HepG2 (cell line): Measurements from ENCODE around the gene RBM12. TPM values are rescaled to one million over a fixed set of nuclear protein-coding genes. Genes with fewer than 3 reads are reported as not detected.

Experiments used
- ATAC-seq: fragments of 200-7000 bp; cut with Tn5 transposase; 3 replicates; pipeline ENCODE4 v1.9.1; 2020; ENCODE audit warnings: mild to moderate bottlenecking, moderate library complexity
- BruUV-seq: library from RNA; stranded (reverse); fragments of 400-500 nt; replicated peaks from 2 replicates; lab custom pipeline; 2021; lab: Mats Ljungman, UMichigan
- CTCF ChIA-PET: fragments of 300-600 bp; formaldehyde crosslinking; extraction: SDS; loops from one replicate; lab custom pipeline; 2021; ENCODE audit warnings: low total read pairs, inconsistent platforms, low intra/inter-chr PET ratio; lab: Yijun Ruan, JAX
- POLR2A ChIA-PET: fragments of 350-600 bp; sonication (Branson Sonifier 250); formaldehyde crosslinking; loops from one replicate; lab custom pipeline; 2020; ENCODE audit warnings: antibody characterized with exemption, inconsistent platforms; lab: Yijun Ruan, JAX
- DNase-seq: peaks from one replicate; pipeline ENCODE4 v3.0.0-alpha.2; 2015; ENCODE audit warnings: low spot score
- FAIRE-seq: peaks from 3 replicates; lab custom pipeline; 2011; peaks lifted over from hg19 to GRCh38; lab: Jason Lieb, UNC
- H2AFZ ChIP-seq: one replicate; pipeline ENCODE4 v1.6.1; 2011; ENCODE audit warnings: low read length, inconsistent platforms
- H3K27ac ChIP-seq: fragments of 300-600 bp; 3 replicates; pipeline ENCODE4 v1.8.0; 2011; ENCODE audit warnings: mixed run types, mild to moderate bottlenecking, mixed read lengths, low read length, inconsistent platforms; ENCODE audit not compliant: insufficient read depth; ENCODE audit errors: extremely low read length
- H3K27me3 ChIP-seq, 2 experiments: fragments of 200-600 bp in 1 of 2; 2 replicates in 1 of 2; 3 replicates in 1 of 2; pipeline versions ENCODE4 v1.6.0 to v1.8.0; 2011; ENCODE audit warnings: low read length in 2 of 2, mild to moderate bottlenecking in 2 of 2, moderate library complexity in 2 of 2, inconsistent platforms in 1 of 2; ENCODE audit not compliant: insufficient read depth in 2 of 2, control insufficient read depth in 1 of 2
- H3K36me3 ChIP-seq, 2 experiments: fragments of 200-600 bp in 1 of 2; replicated peaks in 1 of 2; 2 replicates in 1 of 2; 3 replicates in 1 of 2; pipeline versions ENCODE4 v1.5.1 to v1.8.0; 2011; ENCODE audit warnings: low read length in 2 of 2, inconsistent platforms in 1 of 2; ENCODE audit not compliant: insufficient read depth in 2 of 2, control insufficient read depth in 1 of 2
- H3K4me1 ChIP-seq: 2 replicates; pipeline ENCODE4 v1.5.1; 2012; ENCODE audit warnings: low read length, inconsistent platforms; ENCODE audit not compliant: insufficient read depth
- H3K4me2 ChIP-seq: 2 replicates; pipeline ENCODE4 v1.6.0; 2011; ENCODE audit warnings: low read depth, low read length, inconsistent platforms
- H3K4me3 ChIP-seq, 3 experiments: fragments of 200-600 bp in 1 of 3; sonication (generic), shearing (Covaris generic) in 1 of 3; replicated peaks in 1 of 3; 2 replicates each; pipeline ENCODE4 v1.5.1; 2011 to 2016; ENCODE audit warnings: low read length in 3 of 3, inconsistent platforms in 2 of 3, low read depth in 2 of 3, mild to moderate bottlenecking in 2 of 3, control low read depth in 1 of 3, mixed read lengths in 1 of 3; ENCODE audit not compliant: insufficient read depth in 1 of 3
- H3K79me2 ChIP-seq: one replicate; pipeline ENCODE4 v1.6.1; 2011; ENCODE audit warnings: low read length, inconsistent platforms; ENCODE audit not compliant: insufficient read depth
- H3K9ac ChIP-seq: 2 replicates; pipeline ENCODE4 v1.6.0; 2011; ENCODE audit warnings: mild to moderate bottlenecking, low read depth, low read length, inconsistent platforms; ENCODE audit not compliant: insufficient read depth
- H3K9me3 ChIP-seq: 2 replicates; pipeline ENCODE4 v1.5.1; 2012; ENCODE audit warnings: mild to moderate bottlenecking, low read length
- H4K20me1 ChIP-seq: 2 replicates; pipeline ENCODE4 v1.6.0; 2011; ENCODE audit warnings: inconsistent platforms, mild to moderate bottlenecking, low read length, moderate library complexity; ENCODE audit not compliant: insufficient read depth
- ADNP ChIP-seq: sonication (generic); formaldehyde crosslinking; IDR thresholded peaks from 2 replicates; pipeline ENCODE4 v1.4.0; 2020; ENCODE audit warnings: missing genetic modification reagents
- BRD4 ChIP-seq: sonication (generic); formaldehyde crosslinking; IDR thresholded peaks from 2 replicates; pipeline ENCODE4 v1.4.0; 2020; ENCODE audit warnings: missing genetic modification reagents
- CBFB ChIP-seq: sonication (generic); formaldehyde crosslinking; IDR thresholded peaks from 2 replicates; pipeline ENCODE4 v1.4.0; 2020; ENCODE audit warnings: missing genetic modification reagents
- CCDC6 ChIP-seq: sonication (generic); formaldehyde crosslinking; IDR thresholded peaks from 2 replicates; pipeline ENCODE4 v1.8.1; 2022; ENCODE audit warnings: mild to moderate bottlenecking, missing genetic modification reagents, moderate library complexity
- FIP1L1 ChIP-seq: fragments of 200-400 bp; formaldehyde crosslinking; IDR thresholded peaks from 2 replicates; pipeline ENCODE4 v1.6.1; 2018; ENCODE audit warnings: low read depth, mild to moderate bottlenecking, low read length, moderate library complexity, borderline replicate concordance; ENCODE audit not compliant: insufficient read depth
- GZF1 ChIP-seq: sonication (generic); formaldehyde crosslinking; IDR thresholded peaks from 2 replicates; pipeline ENCODE4 v1.5.1; 2020; ENCODE audit warnings: mild to moderate bottlenecking, missing genetic modification reagents
- HIVEP1 ChIP-seq: sonication (generic); formaldehyde crosslinking; IDR thresholded peaks from 2 replicates; pipeline ENCODE4 v1.4.0; 2020; ENCODE audit warnings: mild to moderate bottlenecking, missing genetic modification reagents
- LCORL ChIP-seq, 2 experiments: fragments of 450-650 bp in 1 of 2; sonication (generic) in 1 of 2; formaldehyde crosslinking in 1 of 2; IDR thresholded peaks; 2 replicates each; pipeline versions ENCODE4 v1.5.0 to v1.6.1; 2017 to 2020; ENCODE audit warnings: antibody characterized with exemption in 1 of 2, missing genetic modification reagents in 1 of 2
- MAFK ChIP-seq, 2 experiments: IDR thresholded peaks in 1 of 2; conservative IDR thresholded peaks in 1 of 2; 2 replicates each; pipeline ENCODE4 v1.6.1; 2011; ENCODE audit warnings: improper control_type of control experiment in 2 of 2, low read length in 2 of 2
- PHF20 ChIP-seq: sonication (generic); formaldehyde crosslinking; IDR thresholded peaks from 2 replicates; pipeline ENCODE4 v1.5.0; 2020; ENCODE audit warnings: mild to moderate bottlenecking, missing genetic modification reagents
- PTBP1 ChIP-seq: fragments of 200-400 bp; formaldehyde crosslinking; IDR thresholded peaks from 2 replicates; pipeline ENCODE4 v1.6.1; 2018; ENCODE audit warnings: low read length, low read depth; ENCODE audit not compliant: poor library complexity, severe bottlenecking
- SAFB2 ChIP-seq: sonication (generic); formaldehyde crosslinking; IDR thresholded peaks from 2 replicates; pipeline ENCODE4 v1.5.1; 2020; ENCODE audit warnings: missing genetic modification reagents, low read depth, mild to moderate bottlenecking, borderline replicate concordance
- TEAD3 ChIP-seq: optimal IDR thresholded peaks from 2 replicates; pipeline ENCODE3; 2016; ENCODE audit warnings: borderline replicate concordance
- WIZ ChIP-seq: sonication (generic); formaldehyde crosslinking; IDR thresholded peaks from 2 replicates; pipeline ENCODE4 v1.5.1; 2020; ENCODE audit warnings: mild to moderate bottlenecking, missing genetic modification reagents
- ZKSCAN1 ChIP-seq: fragments of 150-350 bp; IDR thresholded peaks from 2 replicates; pipeline ENCODE4 v1.6.1; 2014; ENCODE audit warnings: low read length
- ZNF12 ChIP-seq: sonication (generic); formaldehyde crosslinking; IDR thresholded peaks from 2 replicates; pipeline ENCODE4 v1.5.0; 2020; ENCODE audit warnings: missing genetic modification reagents
- ZNF251 ChIP-seq: sonication (generic); formaldehyde crosslinking; IDR thresholded peaks from 2 replicates; pipeline ENCODE4 v1.9.0; 2021; ENCODE audit warnings: mild to moderate bottlenecking, missing genetic modification reagents
- ZNF337 ChIP-seq: sonication (generic); formaldehyde crosslinking; IDR thresholded peaks from 2 replicates; pipeline ENCODE4 v1.5.1; 2020; ENCODE audit warnings: missing genetic modification reagents, low read depth, mild to moderate bottlenecking, borderline replicate concordance
- ZNF33B ChIP-seq: sonication (generic); formaldehyde crosslinking; IDR thresholded peaks from 2 replicates; pipeline ENCODE4 v1.5.1; 2020; ENCODE audit warnings: mild to moderate bottlenecking, missing genetic modification reagents
- ZNF547 ChIP-seq: sonication (generic); formaldehyde crosslinking; IDR thresholded peaks from 2 replicates; pipeline ENCODE4 v1.5.1; 2020; ENCODE audit warnings: mild to moderate bottlenecking, missing genetic modification reagents
- WGBS: methylation state at CpG from one replicate; pipeline ENCODE4 v1.1.6; 2017; ENCODE audit warnings: low lambda C conversion rate; 5-methylcytosine and 5-hydroxymethylcytosine counted together
- in situ Hi-C: cut with HindIII; loops from 2 replicates; pipeline ENCODE4 v1.10.0; 2017; ENCODE audit warnings: low pct_unique_long_range_greater_than_20kb; ENCODE audit not compliant: extremely low pct_ligation_motif_present
- intact Hi-C: fragments of 100-400 bp; cut with micrococcal nuclease; formaldehyde crosslinking; loops from one replicate; pipeline ENCODE4 v1.10.0; 2022; ENCODE audit not compliant: unreplicated experiment
- polyA plus RNA-seq, 8 experiments: library from polyadenylated mRNA; depleted of rRNA in 3 of 8; stranded (reverse) in 7 of 8; unstranded in 1 of 8; fragments of >200 nt; fragmentation: Illumina TruSeq in 4 of 8; extraction: Trizol in 4 of 8; gene quantifications; 2 replicates each; pipeline versions ENCODE4 v1.2.1 to v1.2.3, GENCODE V29; 2011 to 2016; ENCODE audit warnings: low read depth in 4 of 8, missing spikeins in 1 of 8, mixed read lengths in 1 of 8; ENCODE audit not compliant: insufficient read depth in 1 of 8
- total RNA-seq, 5 experiments: library from RNA; depleted of rRNA; stranded (reverse); fragments of >200 nt; fragmentation: Illumina TruSeq; extraction: Trizol; gene quantifications; 2 replicates each; pipeline ENCODE4 v1.2.3, GENCODE V29; 2016; ENCODE audit warnings: low read depth in 1 of 5
- TF ChIP-seq, protein P1 (sequence below): IDR thresholded peaks from 2 replicates; pipeline ENCODE4 v1.6.1; 2016; ENCODE audit warnings: missing compliant biosample characterization, missing genetic modification reagents, borderline replicate concordance

The RBM12 gene
- total and polyA plus RNA-seq, 2 of the 13 experiments (the other 11 are each of a cell fraction or from before 2014, with no cell fraction given), result 97.9 to 104 TPM

DNA sequence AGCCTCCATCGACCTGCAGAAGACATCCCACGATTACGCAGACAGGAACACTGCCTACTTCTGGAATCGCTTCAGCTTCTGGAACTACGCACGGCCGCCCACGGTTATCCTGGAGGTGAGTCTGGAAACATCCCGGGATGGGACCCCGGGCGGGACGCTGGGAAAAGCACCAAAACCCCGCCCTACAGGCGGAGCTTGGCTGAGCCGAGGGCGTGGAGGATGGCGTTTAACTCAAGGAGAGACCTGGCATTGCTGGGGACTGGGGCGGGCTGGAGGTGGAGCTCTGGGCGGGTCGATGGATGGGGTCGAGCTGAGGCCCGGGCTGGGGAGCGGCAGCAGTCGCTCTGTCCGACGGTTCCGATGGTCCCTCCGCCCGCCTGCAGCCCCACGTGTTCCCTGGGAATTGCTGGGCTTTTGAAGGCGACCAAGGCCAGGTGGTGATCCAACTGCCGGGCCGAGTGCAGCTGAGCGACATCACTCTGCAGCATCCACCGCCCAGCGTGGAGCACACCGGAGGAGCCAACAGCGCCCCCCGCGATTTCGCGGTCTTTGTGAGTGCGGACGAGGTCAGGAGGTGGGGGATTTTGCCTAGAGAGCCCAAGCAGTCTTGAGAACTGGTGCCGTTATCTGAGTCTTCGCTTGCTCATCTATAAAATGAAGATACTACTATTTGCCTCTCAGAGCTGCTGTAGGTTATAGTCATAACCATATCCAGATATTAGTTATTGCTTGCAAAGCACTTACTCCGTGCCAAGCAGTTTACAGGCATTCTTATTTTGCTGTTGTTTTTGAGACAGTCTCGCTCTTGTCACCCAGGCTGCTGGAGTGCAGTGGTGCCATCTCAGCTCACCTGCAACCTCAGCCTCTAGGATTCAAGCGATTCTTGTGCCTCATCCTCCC lies 45.3 kb downstream of the RBM12 start:
- Histone ChIP-seq H3K36me3 (peaks cover 5 to 14% of the 10 kb centered on the region in 2 experiments), H3K4me3 (peak overlapping the region; percentile 59 to 96 (median 67)), H3K27ac (peak overlapping the region; percentile 0), H3K27me3 (peaks cover 0 to 7% of the 10 kb centered on the region in 2 experiments; a peak in 1 of 5 replicates), H4K20me1 (no peaks in the 10 kb centered on the region; the same call in 1 of the 2 replicates), H3K4me1 (peaks cover 26% of the 10 kb centered on the region), H3K79me2 (peaks cover 15% of the 10 kb centered on the region), H3K4me2 (peak overlapping the region; percentile 97), H3K9me3 (no peaks in the 10 kb centered on the region), H3K9ac (peak overlapping the region; percentile 85; the same call in 1 of the 2 replicates), H2AFZ (no peak overlapping the region)
- intact Hi-C loops (loop anchor here (5.0 kb wide), 3 partner anchors 52 to 123 kb away; partner anchors contain the start of genes ERGIC3 and RBM39), in situ Hi-C loops (loop anchor here (5.0 kb wide), 1 partner anchor 43 kb away; the partner anchor contains the start of genes CPNE1 and RBM12)
- ChIA-PET CTCF (interaction anchor here (0.8 kb wide), 1 partner anchor 51 kb away, joined by 4 read pairs; no protein-coding TSS in a partner anchor), POLR2A (interaction anchor here (0.6 to 6.7 kb wide), 26 partner anchors 11 to 335 kb away, joined by 3 to 152 read pairs (median 4); partner anchors contain the start of genes CEP250, CPNE1, EIF6 and ERGIC3)
- 9% methylated on average over 46 of the region's 49 CpGs for WGBS
- FAIRE-seq (peak; percentile 81), ATAC-seq (peak; percentile 69), DNase-seq (peak; percentile 94)
- no TSS peak for BruUV-seq
- TF ChIP-seq, protein P1, sequence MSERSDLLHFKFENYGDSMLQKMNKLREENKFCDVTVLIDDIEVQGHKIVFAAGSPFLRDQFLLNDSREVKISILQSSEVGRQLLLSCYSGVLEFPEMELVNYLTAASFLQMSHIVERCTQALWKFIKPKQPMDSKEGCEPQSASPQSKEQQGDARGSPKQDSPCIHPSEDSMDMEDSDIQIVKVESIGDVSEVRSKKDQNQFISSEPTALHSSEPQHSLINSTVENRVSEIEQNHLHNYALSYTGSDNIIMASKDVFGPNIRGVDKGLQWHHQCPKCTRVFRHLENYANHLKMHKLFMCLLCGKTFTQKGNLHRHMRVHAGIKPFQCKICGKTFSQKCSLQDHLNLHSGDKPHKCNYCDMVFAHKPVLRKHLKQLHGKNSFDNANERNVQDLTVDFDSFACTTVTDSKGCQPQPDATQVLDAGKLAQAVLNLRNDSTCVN, result peak; percentile 84
- TF ChIP-seq ZNF547 (CRISPR knock-in tag) (peak; percentile 97), LCORL (IDR thresholded peaks at IDR 0.05) (no peak), LCORL (CRISPR knock-in tag; IDR thresholded peaks at IDR 0.05) (peak; percentile 96), TEAD3 (CRISPR knock-in tag) (peak; percentile 70), ZNF12 (CRISPR knock-in tag) (0 out of 2 replicates have a peak, but pooled peaks have one; percentile 17), CCDC6 (peak; percentile 98), PHF20 (CRISPR knock-in tag) (peak; percentile 64; the same call in 1 of the 2 replicates), WIZ (CRISPR knock-in tag) (peak; percentile 90; the same call in 1 of the 2 replicates), ZNF251 (CRISPR knock-in tag) (peak; percentile 70; the same call in 1 of the 2 replicates), BRD4 (CRISPR knock-in tag) (peak; percentile 95), ADNP (no peak), CBFB (peak; percentile 17; the same call in 1 of the 2 replicates), ZNF337 (no peak), GZF1 (CRISPR knock-in tag) (peak; percentile 86; the same call in 1 of the 2 replicates), SAFB2 (CRISPR knock-in tag) (peak; percentile 98), HIVEP1 (CRISPR knock-in tag) (peak; percentile 93), ZKSCAN1 (no peak), MAFK (conservative IDR thresholded peaks at IDR 0.05 in 1 of 2, IDR thresholded peaks at IDR 0.05 in 1 of 2; ENCODE audit: low read length in 2 of 2) (no peak), PTBP1 (peak; percentile 34), FIP1L1 (peak; percentile 87; the same call in 1 of the 2 replicates), ZNF33B (CRISPR knock-in tag) (peak; percentile 95; the same call in 1 of the 2 replicates)
